ENCODE data around the gene E2F7.

- TF ChIP-seq, protein P1, sequence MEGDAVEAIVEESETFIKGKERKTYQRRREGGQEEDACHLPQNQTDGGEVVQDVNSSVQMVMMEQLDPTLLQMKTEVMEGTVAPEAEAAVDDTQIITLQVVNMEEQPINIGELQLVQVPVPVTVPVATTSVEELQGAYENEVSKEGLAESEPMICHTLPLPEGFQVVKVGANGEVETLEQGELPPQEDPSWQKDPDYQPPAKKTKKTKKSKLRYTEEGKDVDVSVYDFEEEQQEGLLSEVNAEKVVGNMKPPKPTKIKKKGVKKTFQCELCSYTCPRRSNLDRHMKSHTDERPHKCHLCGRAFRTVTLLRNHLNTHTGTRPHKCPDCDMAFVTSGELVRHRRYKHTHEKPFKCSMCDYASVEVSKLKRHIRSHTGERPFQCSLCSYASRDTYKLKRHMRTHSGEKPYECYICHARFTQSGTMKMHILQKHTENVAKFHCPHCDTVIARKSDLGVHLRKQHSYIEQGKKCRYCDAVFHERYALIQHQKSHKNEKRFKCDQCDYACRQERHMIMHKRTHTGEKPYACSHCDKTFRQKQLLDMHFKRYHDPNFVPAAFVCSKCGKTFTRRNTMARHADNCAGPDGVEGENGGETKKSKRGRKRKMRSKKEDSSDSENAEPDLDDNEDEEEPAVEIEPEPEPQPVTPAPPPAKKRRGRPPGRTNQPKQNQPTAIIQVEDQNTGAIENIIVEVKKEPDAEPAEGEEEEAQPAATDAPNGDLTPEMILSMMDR (IDR thresholded peaks at IDR 0.05; ENCODE audit: insufficient read depth, low read depth, low read length): no peak
- no peak for TF ChIP-seq EZH2 (IDR thresholded peaks at IDR 0.05; ENCODE audit: insufficient read depth, low read length)
Measured at GRCh38 chr12:77078231-77078630, 12.9 kb upstream of the E2F7 start.
